ENCODE data around the gene TAF15. TPM values are rescaled to one million over a fixed set of nuclear protein-coding genes. Genes with fewer than 3 reads are reported as not detected.

TAF15 gene
- total RNA-seq, 1 donor = 55.0 TPM

GRCh38 chr17:35766489-35766877, 42.8 kb upstream of the TAF15 start:
- H3K36me3 ChIP-seq (ENCODE audit: insufficient read depth, low read length) = no peaks in the 10 kb centered on the region
- no peaks in the 10 kb centered on the region for H3K9me3 ChIP-seq (ENCODE audit: low read depth, low read length)
- H3K4me2 ChIP-seq (ENCODE audit: insufficient read depth, low read length) = no peak overlapping the region
- H3K4me3 ChIP-seq (ENCODE audit: insufficient read depth, low read length) = no peak overlapping the region
- H4K20me1 ChIP-seq (ENCODE audit: insufficient read depth, low read length) = no peaks in the 10 kb centered on the region
- peaks cover 5% of the 10 kb centered on the region for H3K4me1 ChIP-seq (ENCODE audit: insufficient read depth, low read length)
- no peaks in the 10 kb centered on the region for H3K79me2 ChIP-seq (ENCODE audit: insufficient read depth, low read length)
- H2AFZ ChIP-seq (ENCODE audit: low read length) = no peak overlapping the region
- peak; percentile 82 for DNase-seq (ENCODE audit: insufficient read length, low spot score, missing footprints)
- H3K27me3 ChIP-seq (ENCODE audit: insufficient read depth, low read length) = peaks cover 25% of the 10 kb centered on the region
- no peak overlapping the region for H3K27ac ChIP-seq (ENCODE audit: low read depth, low read length)
- TF ChIP-seq CTCF (IDR thresholded peaks at IDR 0.05; ENCODE audit: extremely low read depth, low read depth, low read length) = no peak

GRCh38 chr17:35766903-35767510, 42.3 kb upstream of the TAF15 start:
- Histone ChIP-seq H2AFZ (ENCODE audit: low read length) (no peak overlapping the region), H3K79me2 (ENCODE audit: insufficient read depth, low read length) (no peaks in the 10 kb centered on the region), H3K9me3 (ENCODE audit: low read depth, low read length) (no peaks in the 10 kb centered on the region), H3K4me3 (ENCODE audit: insufficient read depth, low read length) (no peak overlapping the region), H3K27me3 (ENCODE audit: insufficient read depth, low read length) (peaks cover 25% of the 10 kb centered on the region), H3K36me3 (ENCODE audit: insufficient read depth, low read length) (no peaks in the 10 kb centered on the region), H3K4me1 (ENCODE audit: insufficient read depth, low read length) (peaks cover 5% of the 10 kb centered on the region), H3K27ac (ENCODE audit: low read depth, low read length) (no peak overlapping the region), H3K4me2 (ENCODE audit: insufficient read depth, low read length) (no peak overlapping the region), H4K20me1 (ENCODE audit: insufficient read depth, low read length) (no peaks in the 10 kb centered on the region)
- peak; percentile 97 for DNase-seq (ENCODE audit: insufficient read length, low spot score, missing footprints)
- peak; percentile 67 for TF ChIP-seq CTCF (IDR thresholded peaks at IDR 0.05; ENCODE audit: extremely low read depth, low read depth, low read length)

- H3K79me2 ChIP-seq (ENCODE audit: insufficient read depth, low read length) = no peaks in the 10 kb centered on the region
Measured at GRCh38 chr17:35768797-35769196, 40.5 kb upstream of the TAF15 start.

More at GRCh38 chr17:35768797-35769196, 40.5 kb upstream of the TAF15 start:
- Histone ChIP-seq H3K9me3 (ENCODE audit: low read depth, low read length) (no peaks in the 10 kb centered on the region), H2AFZ (ENCODE audit: low read length) (no peak overlapping the region), H3K27me3 (ENCODE audit: insufficient read depth, low read length) (peaks cover 25% of the 10 kb centered on the region), H4K20me1 (ENCODE audit: insufficient read depth, low read length) (no peaks in the 10 kb centered on the region), H3K4me1 (ENCODE audit: insufficient read depth, low read length) (peaks cover 8% of the 10 kb centered on the region), H3K27ac (ENCODE audit: low read depth, low read length) (no peak overlapping the region), H3K4me2 (ENCODE audit: insufficient read depth, low read length) (no peak overlapping the region), H3K36me3 (ENCODE audit: insufficient read depth, low read length) (no peaks in the 10 kb centered on the region), H3K4me3 (ENCODE audit: insufficient read depth, low read length) (no peak overlapping the region)
- TF ChIP-seq CTCF (IDR thresholded peaks at IDR 0.05; ENCODE audit: extremely low read depth, low read depth, low read length) = no peak
- DNase-seq (ENCODE audit: insufficient read length, low spot score, missing footprints) = peak; percentile 61

All from osteoblast (primary cell).